Measurements from ENCODE around the gene ACBD5.

DNA sequence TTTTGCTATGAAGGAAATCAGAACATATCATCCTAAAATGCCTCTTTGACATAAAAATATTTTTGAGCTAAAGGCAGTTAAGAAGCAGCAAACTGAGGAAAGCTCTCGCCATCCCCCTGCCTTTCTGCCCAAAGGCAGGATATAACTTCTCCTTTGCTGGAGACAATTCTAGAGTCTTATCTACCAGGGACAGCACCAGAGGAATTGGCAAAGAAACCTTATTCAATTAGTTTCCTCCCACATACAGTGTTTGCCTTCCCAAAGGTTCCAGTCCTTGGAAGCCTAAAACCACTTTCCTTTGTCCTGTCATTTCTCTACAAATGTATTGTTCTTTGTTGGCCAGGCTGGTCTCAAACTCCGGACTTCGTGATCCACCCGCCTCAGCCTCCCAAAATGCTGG lies 51.7 kb downstream of the ACBD5 start:
- no peak for TF ChIP-seq CTCF (IDR thresholded peaks at IDR 0.05; ENCODE audit: poor library complexity)
- no peak for TF ChIP-seq EZH2phosphoT487 (IDR thresholded peaks at IDR 0.05; ENCODE audit: low read depth, severe bottlenecking, unreplicated experiment)

Measured in hepatocyte (in vitro differentiated cells).